AG09309 (cell line): ENCODE data around the gene PDSS2.
A peak's percentile ranks its signal among the peaks of the same experiment; 100 is the strongest.

Source experiments
- DNase-seq: peaks from one replicate; pipeline ENCODE4 v3.0.0-alpha.2; 2010; ENCODE audit warnings: low read depth
- H3K4me3 ChIP-seq: 2 replicates; pipeline ENCODE4 v1.5.1; 2011; ENCODE audit warnings: mild to moderate bottlenecking, low read depth, low read length, moderate library complexity; ENCODE audit not compliant: control insufficient read depth
- CTCF ChIP-seq: IDR thresholded peaks from 2 replicates; pipeline ENCODE4 v1.5.1; 2011; ENCODE audit warnings: mild to moderate bottlenecking, low read depth, low read length, inconsistent platforms; ENCODE audit not compliant: insufficient read depth, control insufficient read depth; ENCODE audit errors: missing control alignments

Gene PDSS2

GRCh38 chr6:107321793-107322192 is 137.6 kb downstream of the PDSS2 start:
- no peak for DNase-seq
- no peak overlapping the region for H3K4me3 ChIP-seq
- no peak for TF ChIP-seq CTCF

- no peak overlapping the region for H3K4me3 ChIP-seq
- TF ChIP-seq CTCF, result no peak
These were observed 139.3 kb downstream of the PDSS2 start for GRCh38 chr6:107319906-107320530.

GRCh38 chr6:107318100-107318736 is 141.1 kb downstream of the PDSS2 start:
- peak; percentile 87 for TF ChIP-seq CTCF
- DNase-seq, result no peak
- no peak overlapping the region for H3K4me3 ChIP-seq

More at GRCh38 chr6:107319906-107320530, 139.3 kb downstream of the PDSS2 start:
- DNase-seq, result peak; percentile 13

- no peak overlapping the region for H3K4me3 ChIP-seq
- no peak for TF ChIP-seq CTCF
- DNase-seq, result no peak
These were observed 144.2 kb downstream of the PDSS2 start for GRCh38 chr6:107315114-107315513.

- H3K4me3 ChIP-seq, result no peak overlapping the region
- no peak for DNase-seq
- no peak for TF ChIP-seq CTCF
These were observed 144.8 kb downstream of the PDSS2 start for GRCh38 chr6:107314531-107314939.

GRCh38 chr6:107313776-107314175 is 145.6 kb downstream of the PDSS2 start:
- no peak for TF ChIP-seq CTCF
- DNase-seq, result no peak
- no peak overlapping the region for H3K4me3 ChIP-seq

- no peak for DNase-seq
- no peak overlapping the region for H3K4me3 ChIP-seq
- TF ChIP-seq CTCF, result no peak
These were observed 149.0 kb downstream of the PDSS2 start for GRCh38 chr6:107310362-107310761.
